Activated CD8-positive, alpha-beta T cell treated with anti-CD3 and anti-CD28 coated beads, Interleukin-2, amount 10 ng/mL, durations not matched to agents 7 days and 5 days (primary cell): ENCODE data around the gene WIF1. TPM values are rescaled to one million over a fixed set of nuclear protein-coding genes. Genes with fewer than 3 reads are reported as not detected.

Source experiments
- ATAC-seq: fragments of 150-1000 bp; cut with Tn5 transposase; one replicate; pipeline ENCODE4 v1.10.0; 2021; ENCODE audit warnings: moderate library complexity
- CTCF ChIA-PET: fragments of 350-600 bp; sonication (Branson Sonifier 250); formaldehyde crosslinking; loops from one replicate; lab custom pipeline; 2021; ENCODE audit warnings: antibody characterized with exemption; lab: Charles Lee
- POLR2A ChIA-PET: fragments of 350-600 bp; sonication (Branson Sonifier 250); formaldehyde crosslinking; loops from one replicate; lab custom pipeline; 2021; ENCODE audit warnings: antibody characterized with exemption; lab: Charles Lee
- DNase-seq: peaks from one replicate; pipeline ENCODE4 v3.0.0-alpha.2; 2020
- H3K27ac Mint-ChIP-seq: one replicate; pipeline ENCODE4 v1.8.0; 2021; ENCODE audit warnings: mild to moderate bottlenecking, mixed read lengths
- H3K27me3 Mint-ChIP-seq: one replicate; pipeline ENCODE4 v1.8.0; 2021; ENCODE audit warnings: low read depth, mixed read lengths
- H3K36me3 Mint-ChIP-seq: one replicate; pipeline ENCODE4 v1.8.0; 2021; ENCODE audit warnings: low read depth, mixed read lengths
- H3K4me1 Mint-ChIP-seq: one replicate; pipeline ENCODE4 v1.8.0; 2021; ENCODE audit warnings: low read depth, mixed read lengths
- H3K4me3 Mint-ChIP-seq: one replicate; pipeline ENCODE4 v1.8.0; 2021; ENCODE audit warnings: mild to moderate bottlenecking, mixed read lengths
- H3K9me3 Mint-ChIP-seq: one replicate; pipeline ENCODE4 v1.8.0; 2022; ENCODE audit warnings: mixed read lengths; ENCODE audit not compliant: insufficient read depth
- total RNA-seq, 2 experiments: library from RNA; stranded (reverse); gene quantifications; one replicate each; pipeline ENCODE4 v1.2.3, GENCODE V29; 2021

The WIF1 gene
- total RNA-seq, 2 experiments from 2014 or later: not detected

- H3K4me1 Mint-ChIP-seq: no peaks in the 10 kb centered on the region
- H3K27ac Mint-ChIP-seq: no peak overlapping the region
- DNase-seq: no peak
- H3K36me3 Mint-ChIP-seq: no peaks in the 10 kb centered on the region
- peaks cover 20% of the 10 kb centered on the region for H3K27me3 Mint-ChIP-seq
- ATAC-seq: no peak
- CTCF ChIA-PET: no interaction called here
- POLR2A ChIA-PET: no interaction called here
- H3K4me3 Mint-ChIP-seq: no peak overlapping the region
- H3K9me3 Mint-ChIP-seq: no peaks in the 10 kb centered on the region
Observed at GRCh38 chr12:65083581-65083980, 37.5 kb downstream of the WIF1 start.

GRCh38 chr12:65082406-65082805 lies 38.7 kb downstream of the WIF1 start:
- peaks cover 23% of the 10 kb centered on the region for H3K27me3 Mint-ChIP-seq
- no peak for DNase-seq
- H3K36me3 Mint-ChIP-seq: no peaks in the 10 kb centered on the region
- CTCF ChIA-PET: no interaction called here
- H3K4me1 Mint-ChIP-seq: no peaks in the 10 kb centered on the region
- no peak for ATAC-seq
- no peaks in the 10 kb centered on the region for H3K9me3 Mint-ChIP-seq
- H3K27ac Mint-ChIP-seq: no peak overlapping the region
- H3K4me3 Mint-ChIP-seq: no peak overlapping the region
- POLR2A ChIA-PET: no interaction called here

GRCh38 chr12:65081496-65081895 lies 39.6 kb downstream of the WIF1 start:
- POLR2A ChIA-PET: no interaction called here
- no peak for ATAC-seq
- no peak overlapping the region for H3K27ac Mint-ChIP-seq
- no peak for DNase-seq
- no peaks in the 10 kb centered on the region for H3K4me1 Mint-ChIP-seq
- H3K36me3 Mint-ChIP-seq: no peaks in the 10 kb centered on the region
- H3K4me3 Mint-ChIP-seq: no peak overlapping the region
- CTCF ChIA-PET: no interaction called here
- no peaks in the 10 kb centered on the region for H3K9me3 Mint-ChIP-seq
- peaks cover 20% of the 10 kb centered on the region for H3K27me3 Mint-ChIP-seq

DNA sequence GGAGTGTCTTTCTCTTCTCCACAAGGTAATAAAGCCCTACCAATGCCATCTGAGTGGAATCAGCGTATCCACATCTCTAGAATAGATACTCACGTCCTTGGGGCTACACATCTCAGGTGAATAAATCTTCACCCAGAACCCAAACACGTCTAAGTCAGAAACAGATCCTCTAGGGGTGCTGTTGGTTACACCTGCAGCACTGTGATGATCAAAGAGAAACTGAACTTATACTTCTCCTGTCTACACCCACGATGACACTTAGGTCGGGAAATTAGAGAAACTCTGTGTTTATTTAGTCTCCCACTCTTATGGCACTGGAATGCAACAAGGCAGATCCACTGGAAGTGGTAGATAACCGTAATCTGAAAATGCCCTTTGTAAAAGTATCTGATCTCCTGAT lies 46.2 kb downstream of the WIF1 start:
- Mint-ChIP-seq H3K4me1 (no peaks in the 10 kb centered on the region), H3K4me3 (no peak overlapping the region), H3K27ac (no peak overlapping the region), H3K27me3 (peaks cover 19% of the 10 kb centered on the region), H3K9me3 (no peaks in the 10 kb centered on the region), H3K36me3 (no peaks in the 10 kb centered on the region)
- ChIA-PET CTCF (no interaction called here), POLR2A (no interaction called here)
- ATAC-seq: no peak
- no peak for DNase-seq

GRCh38 chr12:65069336-65069735 lies 51.8 kb downstream of the WIF1 start:
- Mint-ChIP-seq H3K27me3 (peaks cover 20% of the 10 kb centered on the region), H3K4me3 (no peak overlapping the region), H3K9me3 (no peaks in the 10 kb centered on the region), H3K36me3 (no peaks in the 10 kb centered on the region), H3K27ac (no peak overlapping the region), H3K4me1 (no peaks in the 10 kb centered on the region)
- ATAC-seq (no peak), DNase-seq (no peak)
- POLR2A ChIA-PET: no interaction called here
- CTCF ChIA-PET: no interaction called here

DNA sequence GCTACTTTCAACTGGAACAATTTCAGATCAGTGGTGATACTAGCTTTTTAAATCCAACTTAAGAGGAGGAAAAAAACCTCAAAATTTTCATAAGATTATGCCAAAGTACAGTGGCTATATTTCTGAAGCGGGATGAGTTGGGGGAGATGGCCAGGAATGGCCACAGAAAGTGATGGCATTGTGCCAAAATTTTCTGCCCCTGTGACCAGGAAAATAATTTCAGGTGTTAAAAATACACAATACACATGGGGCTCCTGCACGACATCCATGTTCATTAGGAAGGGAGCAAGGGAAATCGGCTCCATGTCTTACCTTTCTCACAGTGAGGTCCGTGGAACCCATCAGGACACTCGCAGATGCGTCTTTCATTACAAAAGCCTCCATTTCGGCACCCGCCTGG lies 53.7 kb downstream of the WIF1 start:
- Mint-ChIP-seq H3K4me3 (no peak overlapping the region), H3K36me3 (no peaks in the 10 kb centered on the region), H3K27ac (no peak overlapping the region), H3K27me3 (peaks cover 12% of the 10 kb centered on the region), H3K9me3 (no peaks in the 10 kb centered on the region), H3K4me1 (no peaks in the 10 kb centered on the region)
- no peak for DNase-seq
- ChIA-PET POLR2A (no interaction called here), CTCF (no interaction called here)
- ATAC-seq: no peak

DNA sequence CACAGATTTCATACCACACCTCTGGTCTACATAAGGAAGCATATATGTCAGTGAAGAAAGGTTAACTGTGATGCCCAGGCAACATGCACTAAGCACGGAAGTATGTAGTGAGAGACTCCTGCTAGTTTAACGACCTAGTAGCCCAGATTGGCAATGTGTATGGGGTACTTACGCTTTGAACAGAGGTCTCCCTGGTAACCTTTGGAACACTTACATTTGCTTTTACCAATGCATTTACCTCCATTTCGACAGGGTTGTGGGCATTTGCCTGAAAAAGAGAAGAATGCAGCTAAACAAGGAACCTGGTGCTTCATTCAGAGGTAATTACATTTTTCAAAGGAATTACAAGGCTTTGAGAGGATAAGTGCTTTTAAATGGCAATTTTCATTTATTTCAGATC lies 65.2 kb downstream of the WIF1 start:
- no peaks in the 10 kb centered on the region for H3K36me3 Mint-ChIP-seq
- H3K9me3 Mint-ChIP-seq: no peaks in the 10 kb centered on the region
- CTCF ChIA-PET: no interaction called here
- peaks cover 2% of the 10 kb centered on the region for H3K27me3 Mint-ChIP-seq
- ATAC-seq: no peak
- DNase-seq: no peak
- no peak overlapping the region for H3K27ac Mint-ChIP-seq
- H3K4me1 Mint-ChIP-seq: no peaks in the 10 kb centered on the region
- POLR2A ChIA-PET: no interaction called here
- no peak overlapping the region for H3K4me3 Mint-ChIP-seq

GRCh38 chr12:65051218-65051617 lies 69.9 kb downstream of the WIF1 start:
- Mint-ChIP-seq H3K4me3 (no peak overlapping the region), H3K9me3 (no peaks in the 10 kb centered on the region), H3K36me3 (no peaks in the 10 kb centered on the region), H3K27me3 (peaks cover 8% of the 10 kb centered on the region), H3K27ac (no peak overlapping the region), H3K4me1 (no peaks in the 10 kb centered on the region)
- ATAC-seq (no peak), DNase-seq (no peak)
- ChIA-PET POLR2A (no interaction called here), CTCF (interaction anchor here (1.2 kb wide), 1 partner anchor 160 kb away, joined by 3 read pairs; no protein-coding TSS in a partner anchor)

GRCh38 chr12:65045269-65045668 lies 75.8 kb downstream of the WIF1 start:
- POLR2A ChIA-PET: no interaction called here
- H3K9me3 Mint-ChIP-seq: no peaks in the 10 kb centered on the region
- H3K27me3 Mint-ChIP-seq: peaks cover 10% of the 10 kb centered on the region
- H3K4me3 Mint-ChIP-seq: no peak overlapping the region
- H3K36me3 Mint-ChIP-seq: no peaks in the 10 kb centered on the region
- H3K4me1 Mint-ChIP-seq: no peaks in the 10 kb centered on the region
- no peak for DNase-seq
- ATAC-seq: no peak
- CTCF ChIA-PET: no interaction called here
- no peak overlapping the region for H3K27ac Mint-ChIP-seq

- H3K4me1 Mint-ChIP-seq: no peaks in the 10 kb centered on the region
- H3K36me3 Mint-ChIP-seq: no peaks in the 10 kb centered on the region
- ChIA-PET POLR2A (no interaction called here), CTCF (no interaction called here)
- H3K4me3 Mint-ChIP-seq: no peak overlapping the region
- H3K9me3 Mint-ChIP-seq: no peaks in the 10 kb centered on the region
- no peak for DNase-seq
- no peak for ATAC-seq
- no peak overlapping the region for H3K27ac Mint-ChIP-seq
- peaks cover 5% of the 10 kb centered on the region for H3K27me3 Mint-ChIP-seq
Observed at GRCh38 chr12:65039301-65039700, 81.8 kb downstream of the WIF1 start.

- H3K36me3 Mint-ChIP-seq: no peaks in the 10 kb centered on the region
- no peaks in the 10 kb centered on the region for H3K9me3 Mint-ChIP-seq
- H3K27me3 Mint-ChIP-seq: peaks cover 6% of the 10 kb centered on the region
- H3K4me1 Mint-ChIP-seq: no peaks in the 10 kb centered on the region
- CTCF ChIA-PET: no interaction called here
- POLR2A ChIA-PET: no interaction called here
- ATAC-seq: no peak
- no peak overlapping the region for H3K4me3 Mint-ChIP-seq
- no peak for DNase-seq
- H3K27ac Mint-ChIP-seq: no peak overlapping the region
Observed at GRCh38 chr12:65025136-65025535, 96.0 kb downstream of the WIF1 start.

DNA sequence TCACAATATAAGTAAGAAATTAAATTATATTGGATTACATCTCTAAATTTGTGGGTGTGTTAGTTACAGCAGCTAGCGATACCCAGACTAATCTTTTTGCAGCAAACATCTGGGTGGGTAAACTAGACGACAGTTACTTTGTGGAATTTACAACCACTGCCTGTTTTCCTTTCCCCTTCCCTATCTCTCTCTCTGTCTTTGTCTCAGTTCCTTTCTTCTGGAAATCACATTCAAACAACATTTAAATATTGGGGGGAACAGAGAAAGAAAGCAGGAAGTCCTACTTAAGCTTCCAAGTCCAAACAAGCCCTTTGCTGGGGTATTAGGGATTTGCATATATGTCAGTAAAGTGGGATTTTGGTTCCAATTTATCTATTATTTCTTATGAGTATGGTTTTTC lies 97.6 kb downstream of the WIF1 start:
- Mint-ChIP-seq H3K27ac (no peak overlapping the region), H3K4me3 (no peak overlapping the region), H3K4me1 (no peaks in the 10 kb centered on the region), H3K36me3 (no peaks in the 10 kb centered on the region), H3K9me3 (no peaks in the 10 kb centered on the region), H3K27me3 (peaks cover 2% of the 10 kb centered on the region)
- ChIA-PET CTCF (no interaction called here), POLR2A (no interaction called here)
- DNase-seq (no peak), ATAC-seq (no peak)

- H3K36me3 Mint-ChIP-seq: no peaks in the 10 kb centered on the region
- ChIA-PET CTCF (no interaction called here), POLR2A (no interaction called here)
- ATAC-seq (no peak), DNase-seq (no peak)
- H3K4me1 Mint-ChIP-seq: no peaks in the 10 kb centered on the region
- H3K9me3 Mint-ChIP-seq: no peaks in the 10 kb centered on the region
- no peak overlapping the region for H3K4me3 Mint-ChIP-seq
- peaks cover 2% of the 10 kb centered on the region for H3K27me3 Mint-ChIP-seq
- H3K27ac Mint-ChIP-seq: no peak overlapping the region
Observed at GRCh38 chr12:65022960-65023359, 98.1 kb downstream of the WIF1 start.
